ENCODE results near the gene NR1H2. TPM values are rescaled to one million over a fixed set of nuclear protein-coding genes. Genes with fewer than 3 reads are reported as not detected.

The NR1H2 gene
- total and polyA plus RNA-seq, 10 of the 15 experiments (the other 5 are each of a cell fraction or from before 2014, with no cell fraction given) = 0.05 to 54.2 (median 35.1) TPM

DNA sequence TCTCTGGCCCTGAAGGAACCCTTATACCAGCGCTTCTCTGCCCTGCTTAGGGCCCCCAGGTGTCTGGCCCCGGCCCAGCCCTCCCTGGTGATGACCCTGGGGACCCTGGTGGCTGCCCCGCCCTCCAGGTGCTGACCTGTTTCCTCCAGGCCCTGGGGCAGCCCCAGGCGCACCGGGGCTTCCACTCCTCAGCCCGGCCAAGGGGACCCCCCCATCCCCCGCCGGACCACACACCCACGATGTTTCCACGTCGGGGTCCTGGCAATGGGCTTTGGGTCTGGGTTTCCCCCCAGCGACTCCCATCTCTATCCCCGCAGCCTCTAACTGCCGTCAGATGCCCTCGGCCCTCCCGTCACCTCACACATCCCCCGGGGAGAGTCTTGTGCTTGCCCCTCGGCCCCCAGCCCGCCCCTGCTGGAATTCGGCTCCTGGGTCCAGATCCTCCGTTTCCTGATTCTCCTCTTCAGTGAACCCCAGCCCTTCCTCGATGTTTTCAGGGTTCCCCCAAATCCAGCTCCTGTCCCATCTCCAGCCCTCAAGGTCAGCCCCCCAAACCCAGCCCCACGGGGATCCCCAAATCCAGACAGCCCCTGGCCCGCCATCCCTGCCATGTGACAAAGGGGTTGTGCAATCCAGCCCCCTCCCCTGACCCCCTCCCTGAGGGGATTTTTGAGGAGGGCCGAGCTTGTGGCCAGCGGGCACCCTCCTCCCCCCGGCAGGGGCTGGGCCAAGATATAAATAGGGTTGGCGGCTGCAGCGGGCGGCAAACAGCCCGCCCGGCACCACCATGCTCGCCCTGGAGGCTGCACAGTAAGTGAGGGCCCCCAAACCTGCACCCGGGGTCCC, 42.1 kb downstream of the NR1H2 start, which contains the start of gene SPIB (continued):
- TF ChIP-seq, protein P1, sequence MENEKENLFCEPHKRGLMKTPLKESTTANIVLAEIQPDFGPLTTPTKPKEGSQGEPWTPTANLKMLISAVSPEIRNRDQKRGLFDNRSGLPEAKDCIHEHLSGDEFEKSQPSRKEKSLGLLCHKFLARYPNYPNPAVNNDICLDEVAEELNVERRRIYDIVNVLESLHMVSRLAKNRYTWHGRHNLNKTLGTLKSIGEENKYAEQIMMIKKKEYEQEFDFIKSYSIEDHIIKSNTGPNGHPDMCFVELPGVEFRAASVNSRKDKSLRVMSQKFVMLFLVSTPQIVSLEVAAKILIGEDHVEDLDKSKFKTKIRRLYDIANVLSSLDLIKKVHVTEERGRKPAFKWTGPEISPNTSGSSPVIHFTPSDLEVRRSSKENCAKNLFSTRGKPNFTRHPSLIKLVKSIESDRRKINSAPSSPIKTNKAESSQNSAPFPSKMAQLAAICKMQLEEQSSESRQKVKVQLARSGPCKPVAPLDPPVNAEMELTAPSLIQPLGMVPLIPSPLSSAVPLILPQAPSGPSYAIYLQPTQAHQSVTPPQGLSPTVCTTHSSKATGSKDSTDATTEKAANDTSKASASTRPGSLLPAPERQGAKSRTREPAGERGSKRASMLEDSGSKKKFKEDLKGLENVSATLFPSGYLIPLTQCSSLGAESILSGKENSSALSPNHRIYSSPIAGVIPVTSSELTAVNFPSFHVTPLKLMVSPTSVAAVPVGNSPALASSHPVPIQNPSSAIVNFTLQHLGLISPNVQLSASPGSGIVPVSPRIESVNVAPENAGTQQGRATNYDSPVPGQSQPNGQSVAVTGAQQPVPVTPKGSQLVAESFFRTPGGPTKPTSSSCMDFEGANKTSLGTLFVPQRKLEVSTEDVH (IDR thresholded peaks at IDR 0.05; ENCODE audit: low read depth, partially characterized antibody) = no peak
- no peak for TF ChIP-seq CREM (IDR thresholded peaks at IDR 0.05; ENCODE audit: low read depth)
- peak; percentile 45; the same call in 1 of the 2 replicates for TF ChIP-seq RB1 (IDR thresholded peaks at IDR 0.05; ENCODE audit: borderline replicate concordance)

DNA sequence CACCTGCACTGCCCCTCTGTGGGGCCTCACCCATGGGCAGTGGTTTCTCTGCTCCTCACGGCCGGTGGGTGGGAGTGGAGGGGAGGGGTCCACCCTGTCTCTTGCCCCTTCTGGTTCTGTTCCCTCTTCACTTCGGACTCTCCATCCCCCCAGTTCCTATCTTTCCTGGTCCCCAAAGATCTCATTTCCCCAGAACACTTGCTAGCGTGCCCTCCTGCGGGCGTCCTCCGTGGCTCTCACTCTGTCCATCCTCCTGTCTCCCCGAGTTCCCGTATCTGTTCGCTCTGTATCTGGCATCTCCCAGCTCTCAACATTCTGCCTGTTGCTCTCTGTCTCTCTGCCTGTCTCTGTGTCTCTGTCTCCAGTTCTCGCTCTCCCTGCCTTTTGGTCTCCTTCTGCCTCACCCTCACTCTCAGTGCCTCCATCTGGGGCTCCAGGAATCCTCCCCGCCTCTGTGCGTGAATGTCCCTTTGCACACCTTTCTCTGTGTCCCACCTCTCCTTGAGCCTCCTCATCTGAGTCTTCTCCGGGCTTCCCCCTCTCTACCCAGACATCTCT, 42.8 kb downstream of the NR1H2 start:
- ATAC-seq (peak; percentile 1), DNase-seq (ENCODE audit: low read depth, low spot score) (no peak), FAIRE-seq (peak; percentile 18)
- H3K27ac ChIP-seq (ENCODE audit: control insufficient read depth, insufficient read depth) = peak overlapping the region; percentile 79
- H2AFZ ChIP-seq (ENCODE audit: control insufficient read depth, low read depth, low read length) = peak overlapping the region; percentile 31
- POLR2A ChIA-PET = interaction anchor here (0.8 to 4.8 kb wide), 14 partner anchors 10 to 77 kb away, joined by 3 to 26 read pairs (median 4); partner anchors contain the start of genes NR1H2 and POLD1
- CTCF ChIA-PET = interaction anchor here (0.6 to 3.1 kb wide), 8 partner anchors 9 to 137 kb away, joined by 3 to 19 read pairs (median 4); no protein-coding TSS in a partner anchor
- H3K9ac ChIP-seq (ENCODE audit: control insufficient read depth, insufficient read depth, low read length) = peak overlapping the region; percentile 60
- in situ Hi-C loops (cut with MboI) (no loop called here), intact Hi-C loops (cut with micrococcal nuclease; ENCODE audit: unreplicated experiment) (loop anchor here (2.0 kb wide), 3 partner anchors 14 to 50 kb away; partner anchors contain the start of gene MYBPC2)
- peaks cover 48% of the 10 kb centered on the region for H3K4me1 ChIP-seq (ENCODE audit: control insufficient read depth, insufficient read depth, low read length)
- H3K79me2 ChIP-seq (ENCODE audit: control insufficient read depth, insufficient read depth, low read length) = peaks cover 33% of the 10 kb centered on the region
- H3K9me3 ChIP-seq (replicated peaks; ENCODE audit: control insufficient read depth, insufficient read depth, low read length) = no peaks in the 10 kb centered on the region
- H4K20me1 ChIP-seq (ENCODE audit: control insufficient read depth, insufficient read depth) = peaks cover 4% of the 10 kb centered on the region
- no TSS peak for BruUV-seq (replicated peaks)
- H3K36me3 ChIP-seq (ENCODE audit: control insufficient read depth in 2 of 2, insufficient read depth in 2 of 2, low read length in 1 of 2) = peaks cover 6 to 10% of the 10 kb centered on the region in 2 experiments; a peak in 3 of 4 replicates
- H3K27me3 ChIP-seq (replicated peaks in 1 of 2; ENCODE audit: control insufficient read depth in 2 of 2, insufficient read depth in 2 of 2, low read length in 1 of 2) = no peaks in the 10 kb centered on the region
- RAD21 ChIA-PET (ENCODE audit: unreplicated experiment) = interaction anchor here (0.7 to 2.7 kb wide), 7 partner anchors 12 to 86 kb away, joined by 3 to 14 read pairs (median 4); partner anchors contain the start of genes NAPSA and POLD1
- SMC1A ChIA-PET (ENCODE audit: uncharacterized antibody, unreplicated experiment) = interaction anchor here (0.8 to 1.9 kb wide), 2 partner anchors 41 kb away, joined by 4 to 10 read pairs; no protein-coding TSS in a partner anchor
- H3K4me3 ChIP-seq = peak overlapping the region; percentile 78
- peak overlapping the region; percentile 61 for H3K4me2 ChIP-seq (ENCODE audit: control insufficient read depth, insufficient read depth)
- 3% methylated on average over 11 of the region's 14 CpGs for WGBS (ENCODE audit: insufficient coverage, insufficient replicate concordance, low lambda C conversion rate, missing lambda C conversion rate)
- TF ChIP-seq, protein P2, sequence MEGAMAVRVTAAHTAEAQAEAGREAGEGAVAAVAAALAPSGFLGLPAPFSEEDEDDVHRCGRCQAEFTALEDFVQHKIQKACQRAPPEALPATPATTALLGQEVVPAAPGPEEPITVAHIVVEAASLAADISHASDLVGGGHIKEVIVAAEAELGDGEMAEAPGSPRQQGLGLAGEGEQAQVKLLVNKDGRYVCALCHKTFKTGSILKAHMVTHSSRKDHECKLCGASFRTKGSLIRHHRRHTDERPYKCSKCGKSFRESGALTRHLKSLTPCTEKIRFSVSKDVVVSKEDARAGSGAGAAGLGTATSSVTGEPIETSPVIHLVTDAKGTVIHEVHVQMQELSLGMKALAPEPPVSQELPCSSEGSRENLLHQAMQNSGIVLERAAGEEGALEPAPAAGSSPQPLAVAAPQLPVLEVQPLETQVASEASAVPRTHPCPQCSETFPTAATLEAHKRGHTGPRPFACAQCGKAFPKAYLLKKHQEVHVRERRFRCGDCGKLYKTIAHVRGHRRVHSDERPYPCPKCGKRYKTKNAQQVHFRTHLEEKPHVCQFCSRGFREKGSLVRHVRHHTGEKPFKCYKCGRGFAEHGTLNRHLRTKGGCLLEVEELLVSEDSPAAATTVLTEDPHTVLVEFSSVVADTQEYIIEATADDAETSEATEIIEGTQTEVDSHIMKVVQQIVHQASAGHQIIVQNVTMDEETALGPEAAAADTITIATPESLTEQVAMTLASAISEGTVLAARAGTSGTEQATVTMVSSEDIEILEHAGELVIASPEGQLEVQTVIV (IDR thresholded peaks at IDR 0.05; ENCODE audit: borderline replicate concordance, partially characterized antibody) = no peak
- TF ChIP-seq HDGF (IDR thresholded peaks at IDR 0.05) (peak; percentile 87; the same call in 1 of the 2 replicates), ZNF622 (IDR thresholded peaks at IDR 0.05) (no peak), BMI1 (IDR thresholded peaks at IDR 0.05; ENCODE audit: borderline replicate concordance) (peak; percentile 20; the same call in 1 of the 2 replicates), TARDBP (IDR thresholded peaks at IDR 0.05; ENCODE audit: borderline replicate concordance) (no peak), SIN3A (IDR thresholded peaks at IDR 0.05; ENCODE audit: low read depth, low read length) (0 out of 2 replicates have a peak, but pooled peaks have one; percentile 40), KDM1A (IDR thresholded peaks at IDR 0.05; ENCODE audit: borderline replicate concordance) (no peak)
- TF ChIP-seq, protein P3, sequence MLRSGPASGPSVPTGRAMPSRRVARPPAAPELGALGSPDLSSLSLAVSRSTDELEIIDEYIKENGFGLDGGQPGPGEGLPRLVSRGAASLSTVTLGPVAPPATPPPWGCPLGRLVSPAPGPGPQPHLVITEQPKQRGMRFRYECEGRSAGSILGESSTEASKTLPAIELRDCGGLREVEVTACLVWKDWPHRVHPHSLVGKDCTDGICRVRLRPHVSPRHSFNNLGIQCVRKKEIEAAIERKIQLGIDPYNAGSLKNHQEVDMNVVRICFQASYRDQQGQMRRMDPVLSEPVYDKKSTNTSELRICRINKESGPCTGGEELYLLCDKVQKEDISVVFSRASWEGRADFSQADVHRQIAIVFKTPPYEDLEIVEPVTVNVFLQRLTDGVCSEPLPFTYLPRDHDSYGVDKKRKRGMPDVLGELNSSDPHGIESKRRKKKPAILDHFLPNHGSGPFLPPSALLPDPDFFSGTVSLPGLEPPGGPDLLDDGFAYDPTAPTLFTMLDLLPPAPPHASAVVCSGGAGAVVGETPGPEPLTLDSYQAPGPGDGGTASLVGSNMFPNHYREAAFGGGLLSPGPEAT (IDR thresholded peaks at IDR 0.05; ENCODE audit: low read depth) = no peak

All from GM12878 (cell line).